ENCODE results near the gene ACTRT3.
"Not testable (repeated sequence)": the region's sequence is repeated elsewhere in the genome, so short reads cannot be mapped to it uniquely, and the experiment has no call there.

ACTRT3 gene

DNA sequence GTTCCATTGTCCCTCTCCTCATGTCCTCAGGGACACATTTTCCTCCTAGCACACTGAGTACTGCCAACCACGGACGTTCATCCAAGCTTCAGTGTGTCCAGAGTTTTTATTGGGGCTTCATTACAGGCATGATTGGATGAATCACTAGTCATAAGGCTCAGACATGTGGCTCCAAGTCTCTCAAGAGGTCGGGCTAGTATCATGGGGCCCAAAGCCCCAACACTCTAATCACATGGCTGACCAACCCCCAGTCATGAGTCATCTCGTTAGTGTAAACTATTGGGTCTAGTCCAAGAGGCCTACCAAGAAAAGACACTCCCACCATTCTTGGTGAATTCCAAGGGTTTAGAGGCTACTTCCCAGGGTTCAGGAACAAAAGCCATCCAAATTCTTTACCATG lies 8.9 kb downstream of the ACTRT3 start:
- Histone ChIP-seq H3K4me3 (no peak overlapping the region), H3K27me3 (ENCODE audit: low read depth) (no peaks in the 10 kb centered on the region), H3K4me1 (no peaks in the 10 kb centered on the region; the same call in none of the 2 replicates), H3K36me3 (replicated peaks) (no peaks in the 10 kb centered on the region), H3K9me3 (0 out of 2 replicates have a peak, but pooled peaks cover 10% of the 10 kb centered on the region)
- in situ Hi-C loops (cut with MboI; ENCODE audit: low sequenced_read_pairs): no loop called here
- no peak for DNase-seq (ENCODE audit: low spot score in 2 of 2)

DNA sequence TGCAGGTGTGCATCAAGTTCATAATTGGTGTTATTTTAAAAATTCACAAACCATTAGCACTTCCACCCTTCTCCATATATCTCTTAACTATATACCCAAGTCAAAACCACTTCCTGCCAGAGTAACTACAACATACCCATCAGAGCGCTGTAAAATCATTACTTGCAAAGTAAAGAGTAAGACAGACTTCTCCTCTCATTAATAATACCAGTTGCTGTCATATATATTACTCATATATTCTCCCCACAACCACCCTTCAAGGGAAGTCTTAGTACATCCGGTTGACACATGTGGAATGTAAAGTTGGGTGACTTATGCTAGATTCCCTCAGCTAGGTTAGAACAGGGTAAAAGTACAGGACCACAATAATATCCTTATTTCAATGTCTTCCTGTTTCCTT lies 10.1 kb downstream of the ACTRT3 start:
- Histone ChIP-seq H3K4me3 (no peak overlapping the region), H3K27me3 (ENCODE audit: low read depth) (no peaks in the 10 kb centered on the region), H3K4me1 (no peaks in the 10 kb centered on the region; the same call in none of the 2 replicates), H3K9me3 (0 out of 2 replicates have a peak, but pooled peaks cover 7% of the 10 kb centered on the region), H3K36me3 (replicated peaks) (no peaks in the 10 kb centered on the region)
- in situ Hi-C loops (cut with MboI; ENCODE audit: low sequenced_read_pairs): no loop called here
- no peak for DNase-seq (ENCODE audit: low spot score in 2 of 2)

DNA sequence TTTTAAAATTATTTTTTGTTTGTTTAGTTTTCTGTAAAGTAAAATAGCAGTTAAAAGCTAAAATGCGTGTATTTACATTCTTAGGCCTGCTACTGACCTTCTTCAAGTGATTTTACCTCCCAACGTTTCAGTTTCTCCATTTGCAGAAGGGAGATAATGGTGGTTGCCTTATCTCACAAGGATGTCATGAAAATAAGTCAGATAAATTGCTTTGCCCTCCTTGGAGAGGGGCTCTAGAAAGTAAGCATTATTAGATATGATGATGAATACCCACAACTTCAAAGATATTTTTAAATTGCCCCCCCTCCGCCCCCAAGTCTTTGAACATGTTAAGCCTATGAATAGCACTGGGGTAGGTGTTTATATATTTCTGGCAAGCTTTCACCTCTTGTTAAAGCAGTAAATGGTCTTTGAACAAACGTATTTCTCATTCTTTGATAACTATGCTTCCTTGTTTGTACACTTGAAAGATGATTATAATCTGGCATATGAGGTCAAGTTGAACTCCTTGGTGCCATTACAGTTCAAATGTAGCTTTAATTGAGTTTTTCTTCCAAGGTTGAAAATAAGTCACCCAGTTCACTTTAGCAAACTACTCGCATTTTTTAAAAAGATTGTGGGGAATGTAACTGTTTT lies 10.9 kb downstream of the ACTRT3 start:
- Histone ChIP-seq H3K27me3 (ENCODE audit: low read depth) (no peaks in the 10 kb centered on the region), H3K4me3 (no peak overlapping the region), H3K9me3 (0 out of 2 replicates have a peak, but pooled peaks cover 4% of the 10 kb centered on the region), H3K4me1 (no peaks in the 10 kb centered on the region; the same call in 1 of the 2 replicates), H3K36me3 (replicated peaks) (no peaks in the 10 kb centered on the region)
- in situ Hi-C loops (cut with MboI; ENCODE audit: low sequenced_read_pairs): no loop called here
- DNase-seq (ENCODE audit: low spot score in 2 of 2): no peak

DNA sequence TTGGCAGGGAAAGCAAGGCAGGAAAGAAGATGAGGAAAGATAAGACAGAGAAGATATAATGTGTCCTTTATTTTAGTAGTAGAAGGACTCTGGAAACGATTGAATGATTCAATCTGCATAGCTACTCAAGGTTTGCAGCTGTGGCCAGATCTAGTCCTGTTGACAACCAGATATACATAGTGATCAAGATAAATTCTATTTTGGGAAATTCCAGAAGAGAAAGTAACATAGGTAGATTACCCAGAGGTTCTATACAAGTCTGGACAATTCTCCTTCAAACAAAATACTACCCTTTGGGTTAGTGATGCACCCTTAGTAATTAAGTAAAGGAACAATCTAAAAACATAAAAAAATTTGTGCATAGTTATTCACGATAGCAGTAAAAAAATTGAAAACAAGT lies 13.9 kb downstream of the ACTRT3 start:
- in situ Hi-C loops (cut with MboI; ENCODE audit: low sequenced_read_pairs): no loop called here
- no peak for DNase-seq (ENCODE audit: low spot score in 2 of 2)
- no peaks in the 10 kb centered on the region for H3K9me3 ChIP-seq
- H3K4me1 ChIP-seq: no peaks in the 10 kb centered on the region
- H3K4me3 ChIP-seq: no peak overlapping the region
- no peaks in the 10 kb centered on the region for H3K36me3 ChIP-seq (replicated peaks)
- H3K27me3 ChIP-seq (ENCODE audit: low read depth): peaks cover 8% of the 10 kb centered on the region

DNA sequence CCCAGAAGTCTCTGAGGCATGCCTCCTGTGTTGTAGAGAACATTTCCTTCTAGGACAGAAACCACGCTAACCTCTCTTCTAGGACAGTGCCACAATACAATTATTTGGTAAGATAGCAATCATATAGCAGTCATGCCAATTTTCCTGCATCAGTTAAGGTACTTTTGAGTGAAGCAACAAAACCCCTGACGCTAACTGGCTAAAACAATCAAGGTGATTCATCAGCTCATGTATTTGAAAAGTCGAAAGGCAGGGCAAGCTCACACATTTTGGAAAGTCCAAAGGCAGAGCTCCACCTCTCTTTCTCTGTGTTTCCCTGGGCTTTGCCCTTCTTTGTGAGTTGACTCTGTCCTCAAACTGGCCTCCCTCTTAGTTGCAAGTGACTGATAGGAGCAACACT lies 14.7 kb downstream of the ACTRT3 start:
- no peak overlapping the region for H3K4me3 ChIP-seq
- H3K36me3 ChIP-seq (replicated peaks): no peaks in the 10 kb centered on the region
- no peak for DNase-seq (ENCODE audit: low spot score in 2 of 2)
- H3K27me3 ChIP-seq (ENCODE audit: low read depth): peaks cover 8% of the 10 kb centered on the region
- no peaks in the 10 kb centered on the region for H3K9me3 ChIP-seq
- in situ Hi-C loops (cut with MboI; ENCODE audit: low sequenced_read_pairs): no loop called here
- H3K4me1 ChIP-seq: no peaks in the 10 kb centered on the region

DNA sequence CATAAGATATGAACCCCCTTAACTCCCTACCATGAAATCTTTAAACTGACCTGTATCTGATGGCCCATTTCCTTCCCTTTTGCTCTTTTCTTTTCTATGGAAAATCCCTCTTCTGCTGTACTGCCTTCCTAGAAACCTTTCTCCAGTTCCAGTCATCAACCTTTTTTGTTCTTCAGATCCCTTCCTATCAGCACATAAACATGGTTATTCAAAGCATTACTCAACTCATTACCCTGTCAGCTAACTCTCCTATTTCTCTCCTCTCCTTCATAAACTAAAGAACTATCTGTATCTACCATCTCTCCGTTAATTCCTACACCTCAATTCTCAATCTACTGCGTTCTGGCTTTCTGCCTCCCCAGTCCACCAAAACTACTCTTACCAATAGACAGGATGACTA lies 17.5 kb downstream of the ACTRT3 start:
- in situ Hi-C loops (cut with MboI; ENCODE audit: low sequenced_read_pairs): no loop called here
- Histone ChIP-seq H3K9me3 (no peaks in the 10 kb centered on the region), H3K4me3 (no peak overlapping the region), H3K4me1 (no peaks in the 10 kb centered on the region), H3K36me3 (replicated peaks) (no peaks in the 10 kb centered on the region), H3K27me3 (ENCODE audit: low read depth) (peaks cover 11% of the 10 kb centered on the region)
- no peak for DNase-seq (ENCODE audit: low spot score in 2 of 2)

DNA sequence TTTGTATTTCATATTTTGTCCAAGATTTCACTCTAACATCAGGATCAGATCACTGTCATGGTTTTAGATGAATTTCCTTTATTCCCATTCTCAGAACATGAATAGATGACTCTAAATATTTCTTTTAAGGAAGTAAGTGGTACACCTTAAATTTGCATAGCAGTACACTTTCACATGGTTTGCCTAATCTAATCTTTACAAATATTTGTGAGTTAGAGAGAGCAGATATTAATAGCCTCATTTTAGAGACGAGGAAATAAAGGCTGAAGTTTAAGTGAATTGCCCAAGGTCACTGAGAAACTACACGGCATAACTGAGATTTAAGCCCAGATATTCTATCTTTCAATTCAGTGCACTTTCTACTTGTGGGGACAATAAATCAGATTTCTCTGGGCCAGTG lies 18.7 kb downstream of the ACTRT3 start:
- in situ Hi-C loops (cut with MboI; ENCODE audit: low sequenced_read_pairs): no loop called here
- H3K9me3 ChIP-seq: no peaks in the 10 kb centered on the region
- DNase-seq (ENCODE audit: low spot score in 2 of 2): no peak
- no peaks in the 10 kb centered on the region for H3K4me1 ChIP-seq
- peaks cover 14% of the 10 kb centered on the region for H3K27me3 ChIP-seq (ENCODE audit: low read depth)
- H3K36me3 ChIP-seq (replicated peaks): no peaks in the 10 kb centered on the region
- H3K4me3 ChIP-seq: no peak overlapping the region

DNA sequence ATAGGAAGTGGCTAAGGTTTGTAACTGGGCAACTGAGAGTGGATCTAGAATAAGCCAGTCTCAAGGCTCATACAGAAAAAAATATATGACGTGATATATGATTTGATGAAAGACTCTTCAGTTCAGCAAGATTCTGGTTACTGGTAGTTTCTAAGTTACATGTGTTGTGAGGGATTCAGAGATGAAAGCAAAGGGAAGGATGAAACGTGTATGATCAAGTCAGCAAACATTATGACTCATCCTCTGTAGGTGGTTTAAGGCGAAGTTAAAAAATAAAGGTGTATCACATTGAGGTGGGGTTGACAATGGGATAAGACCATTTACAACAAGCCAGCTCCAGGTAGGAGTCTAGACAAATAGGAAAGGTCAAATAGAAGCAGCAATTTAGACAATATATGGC lies 20.7 kb downstream of the ACTRT3 start:
- no peak overlapping the region for H3K4me3 ChIP-seq

DNA sequence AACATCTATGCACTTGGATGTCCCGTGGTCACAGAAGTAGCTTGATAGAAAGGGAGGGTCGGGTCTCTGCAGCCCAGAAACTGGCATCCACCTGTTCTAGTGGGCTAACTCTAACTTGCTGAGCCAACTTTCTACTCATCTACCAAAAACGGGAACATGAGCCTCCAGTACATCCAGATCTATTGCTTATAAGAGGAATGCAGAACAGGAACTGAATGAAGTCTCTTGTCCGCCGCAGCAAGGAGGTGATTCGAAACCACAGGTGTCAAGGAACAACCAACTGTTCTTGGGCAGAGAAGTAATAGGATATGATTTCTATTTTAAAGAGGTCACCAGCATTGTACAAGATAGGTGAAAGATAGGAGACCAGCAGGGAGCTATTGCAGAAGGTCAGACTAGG lies 22.4 kb downstream of the ACTRT3 start:
- peaks cover 12% of the 10 kb centered on the region for H3K27me3 ChIP-seq (ENCODE audit: low read depth)
- in situ Hi-C loops (cut with MboI; ENCODE audit: low sequenced_read_pairs): no loop called here
- DNase-seq (ENCODE audit: low spot score in 2 of 2): no peak
- H3K4me1 ChIP-seq: no peaks in the 10 kb centered on the region
- H3K9me3 ChIP-seq: no peaks in the 10 kb centered on the region
- no peak overlapping the region for H3K4me3 ChIP-seq
- no peaks in the 10 kb centered on the region for H3K36me3 ChIP-seq (replicated peaks)

More for the DNA sequence above, 20.7 kb downstream of the ACTRT3 start:
- no peak for DNase-seq (ENCODE audit: low spot score in 2 of 2)
- in situ Hi-C loops (cut with MboI; ENCODE audit: low sequenced_read_pairs): no loop called here
- H3K27me3 ChIP-seq (ENCODE audit: low read depth): peaks cover 14% of the 10 kb centered on the region
- H3K4me1 ChIP-seq: no peaks in the 10 kb centered on the region
- no peaks in the 10 kb centered on the region for H3K36me3 ChIP-seq (replicated peaks)
- H3K9me3 ChIP-seq: no peaks in the 10 kb centered on the region

DNA sequence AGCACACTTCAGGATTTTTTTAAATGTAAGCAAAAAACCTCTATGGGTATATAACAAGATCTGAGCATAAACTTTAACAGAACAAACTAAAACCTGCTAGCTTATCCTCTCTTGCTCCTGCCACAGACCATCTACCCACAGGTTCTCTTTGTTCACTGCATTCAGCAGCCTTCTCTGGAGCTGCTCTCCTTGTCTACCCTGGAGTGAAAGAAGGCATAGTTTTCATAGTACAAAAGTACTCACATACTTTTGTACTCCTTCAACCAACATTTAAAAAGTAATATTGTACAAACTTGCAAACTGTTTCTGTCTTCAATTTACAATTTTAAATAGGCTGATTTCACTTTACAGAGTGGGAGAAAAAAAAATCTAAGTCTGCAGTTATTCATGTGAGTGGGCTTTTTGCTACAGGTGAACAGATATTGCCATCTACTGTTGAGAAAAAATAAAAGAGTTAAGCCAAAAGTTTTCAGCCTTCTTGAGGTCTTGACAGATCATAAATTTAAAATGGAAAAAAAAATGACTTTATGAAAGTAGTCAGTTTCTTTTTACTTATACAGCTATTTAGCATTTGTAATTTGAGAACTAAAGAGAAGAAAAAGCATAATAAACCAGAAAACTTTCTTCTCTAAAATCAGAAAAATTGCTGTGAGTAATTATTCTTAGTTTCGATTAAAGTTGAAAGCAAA lies 24.9 kb downstream of the ACTRT3 start:
- Histone ChIP-seq H3K27me3 (ENCODE audit: low read depth) (peaks cover 5% of the 10 kb centered on the region), H3K9me3 (no peaks in the 10 kb centered on the region), H3K4me3 (no peak overlapping the region), H3K36me3 (replicated peaks) (no peaks in the 10 kb centered on the region), H3K4me1 (no peaks in the 10 kb centered on the region)
- no peak for DNase-seq (ENCODE audit: low spot score in 2 of 2)
- in situ Hi-C loops (cut with MboI; ENCODE audit: low sequenced_read_pairs): no loop called here

DNA sequence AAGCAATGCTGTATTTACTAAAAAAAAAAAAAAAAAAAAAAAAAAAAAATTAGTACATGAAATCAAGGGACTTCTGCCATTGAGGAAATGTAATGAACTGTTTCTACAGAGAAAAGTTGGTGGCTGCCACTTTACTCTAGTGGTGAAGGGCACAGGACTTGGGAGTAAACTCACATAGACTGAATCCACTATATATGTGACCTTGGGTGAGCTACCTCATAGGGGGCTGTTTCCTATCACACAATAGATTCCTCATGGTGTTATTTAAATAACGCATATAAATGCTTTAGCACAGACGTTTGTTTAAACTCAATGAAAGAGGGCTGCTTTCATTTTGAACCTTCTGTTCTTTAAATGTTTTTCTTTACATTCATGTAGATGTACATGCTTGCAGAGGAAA lies 30.3 kb downstream of the ACTRT3 start:
- Histone ChIP-seq H3K4me1 (no peaks in the 10 kb centered on the region), H3K9me3 (no peaks in the 10 kb centered on the region; the same call in none of the 2 replicates), H3K36me3 (replicated peaks) (no peaks in the 10 kb centered on the region), H3K27me3 (ENCODE audit: low read depth) (no peaks in the 10 kb centered on the region), H3K4me3 (no peak overlapping the region)
- peak in 1 of 2 experiments; percentile 8 for DNase-seq (ENCODE audit: low spot score in 2 of 2)
- in situ Hi-C loops (cut with MboI; ENCODE audit: low sequenced_read_pairs): no loop called here

DNA sequence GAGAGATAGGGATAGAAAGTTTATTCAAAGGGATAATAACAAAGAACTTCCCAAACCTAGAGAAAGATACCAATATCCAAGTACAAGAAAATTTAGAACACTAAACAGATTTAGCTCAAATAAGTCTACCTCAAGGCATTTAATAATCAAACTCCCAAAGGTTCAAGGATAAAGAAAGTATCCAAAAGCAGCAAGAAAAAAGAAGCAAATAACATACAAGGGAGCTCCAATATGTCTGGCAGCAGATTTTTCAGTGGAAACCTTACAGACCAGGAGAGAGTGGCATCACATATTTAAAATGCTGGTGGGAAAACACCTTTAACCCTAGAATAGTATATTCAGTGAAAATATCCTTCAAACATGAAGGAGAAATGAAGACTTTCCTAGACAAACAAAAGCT lies 37.5 kb downstream of the ACTRT3 start:
- in situ Hi-C loops (cut with MboI; ENCODE audit: low sequenced_read_pairs); H3K4me1 ChIP-seq; H3K36me3 ChIP-seq (replicated peaks); H3K27me3 ChIP-seq (ENCODE audit: low read depth); H3K4me3 ChIP-seq; H3K9me3 ChIP-seq; DNase-seq (ENCODE audit: low spot score in 2 of 2): not testable (repeated sequence)

DNA sequence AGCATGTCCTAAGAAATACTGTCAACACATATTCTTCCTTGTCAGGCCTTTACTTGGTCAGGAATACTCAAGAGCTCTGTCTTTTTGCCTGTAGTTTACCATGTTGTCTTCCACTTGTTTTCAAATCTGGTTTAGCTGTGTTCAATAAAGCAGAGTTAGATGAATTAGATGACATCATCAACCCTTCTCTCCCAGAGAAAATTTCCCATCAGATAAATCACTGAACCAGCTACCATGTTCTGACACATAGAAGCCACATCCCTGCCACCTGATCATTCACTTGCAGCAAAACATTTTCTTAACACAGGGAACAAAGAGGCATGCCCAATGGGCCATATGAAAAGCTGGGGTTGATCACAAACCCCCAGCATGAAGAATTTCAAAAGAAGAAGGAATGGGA lies 46.6 kb downstream of the ACTRT3 start:
- no peaks in the 10 kb centered on the region for H3K4me1 ChIP-seq
- H3K27me3 ChIP-seq (ENCODE audit: low read depth): peaks cover 15% of the 10 kb centered on the region
- no peaks in the 10 kb centered on the region for H3K36me3 ChIP-seq (replicated peaks)
- no peak overlapping the region for H3K4me3 ChIP-seq
- H3K9me3 ChIP-seq: no peaks in the 10 kb centered on the region; the same call in 1 of the 2 replicates
- DNase-seq (ENCODE audit: low spot score in 2 of 2): no peak
- in situ Hi-C loops (cut with MboI; ENCODE audit: low sequenced_read_pairs): no loop called here

DNA sequence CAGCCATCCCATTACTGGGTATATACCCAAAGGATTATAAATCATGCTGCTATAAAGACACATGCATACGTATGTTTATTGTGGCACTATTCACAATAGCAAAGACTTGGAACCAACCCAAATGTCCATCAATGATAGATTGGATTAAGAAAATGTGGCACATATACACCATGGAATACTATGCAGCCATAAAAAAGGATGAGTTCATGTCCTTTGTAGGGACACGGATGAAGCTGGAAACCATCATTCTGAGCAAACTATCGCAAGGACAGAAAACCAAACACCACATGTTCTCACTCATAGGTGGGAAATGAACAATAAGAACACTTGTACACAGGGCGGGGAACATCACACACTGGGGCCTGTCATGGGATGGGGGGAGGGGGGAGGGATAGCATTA lies 50.9 kb downstream of the ACTRT3 start:
- in situ Hi-C loops (cut with MboI; ENCODE audit: low sequenced_read_pairs); H3K36me3 ChIP-seq (replicated peaks); DNase-seq (ENCODE audit: low spot score in 2 of 2); H3K9me3 ChIP-seq; H3K4me1 ChIP-seq; H3K4me3 ChIP-seq: not testable (repeated sequence)
- peaks cover 13% of the 10 kb centered on the region for H3K27me3 ChIP-seq (ENCODE audit: low read depth)

Measured in HAP-1 (cell line).